Erythroblast (primary cell): ENCODE measurements around the gene NEURL1B.

Experiments used
- GATA1 ChIP-seq: IDR thresholded peaks from 2 replicates; pipeline ENCODE4 v1.6.1; 2011; ENCODE audit warnings: low read depth, mild to moderate bottlenecking, control low read depth, low read length, moderate library complexity
- POLR2A ChIP-seq: IDR thresholded peaks from 2 replicates; pipeline ENCODE4 v1.6.1; 2011; ENCODE audit warnings: mild to moderate bottlenecking, low read length

DNA sequence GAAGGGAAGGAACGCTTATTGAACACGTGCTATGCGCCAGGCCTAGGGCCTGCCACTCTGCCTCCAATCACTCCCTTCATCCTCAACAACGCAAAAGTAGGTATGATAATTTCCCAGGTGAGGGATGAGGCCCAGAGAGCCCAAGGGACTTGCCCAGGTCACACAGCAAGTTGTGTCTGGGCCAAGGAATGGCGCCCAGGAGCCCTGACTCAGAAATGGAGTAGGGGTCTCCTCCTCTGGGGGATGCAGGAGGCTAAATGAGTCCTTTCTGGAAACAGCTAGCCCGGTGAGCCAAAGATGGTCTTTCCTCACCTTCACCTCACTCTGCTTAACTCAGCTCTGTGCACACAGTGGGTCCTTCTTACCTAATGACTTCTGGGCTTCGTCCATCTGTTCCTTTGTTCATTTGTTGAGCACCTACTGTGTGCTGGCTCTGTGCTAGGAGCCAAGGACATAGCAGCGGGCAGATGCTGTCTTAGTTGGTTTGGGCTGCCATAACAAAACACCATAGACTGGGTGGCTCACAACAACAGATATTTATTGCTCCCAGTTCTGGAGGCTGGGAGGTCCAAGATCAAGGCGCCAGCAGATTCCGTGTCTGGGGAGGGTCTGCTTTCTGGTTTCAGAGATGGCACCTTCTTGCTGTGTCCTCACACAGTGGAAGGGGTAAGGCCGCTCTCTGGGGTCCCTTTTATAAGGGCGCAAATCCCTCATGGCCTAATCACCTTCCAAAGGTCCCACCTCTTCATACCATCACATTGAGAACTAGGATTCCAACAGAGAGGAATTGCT, 22.3 kb upstream of the NEURL1B start:
- TF ChIP-seq POLR2A, result no peak
- no peak for TF ChIP-seq GATA1
